HG03025 (cell line): ENCODE results near the gene GTF2F2.

ENCODE experiments used
- ATAC-seq: cut with Tn5 transposase; IDR thresholded peaks from one replicate; pipeline ENCODE4 v1.9.1; 2021; ENCODE audit warnings: mild to moderate bottlenecking, moderate library complexity; ENCODE audit not compliant: unreplicated experiment, low FRiP score

The GTF2F2 gene

DNA sequence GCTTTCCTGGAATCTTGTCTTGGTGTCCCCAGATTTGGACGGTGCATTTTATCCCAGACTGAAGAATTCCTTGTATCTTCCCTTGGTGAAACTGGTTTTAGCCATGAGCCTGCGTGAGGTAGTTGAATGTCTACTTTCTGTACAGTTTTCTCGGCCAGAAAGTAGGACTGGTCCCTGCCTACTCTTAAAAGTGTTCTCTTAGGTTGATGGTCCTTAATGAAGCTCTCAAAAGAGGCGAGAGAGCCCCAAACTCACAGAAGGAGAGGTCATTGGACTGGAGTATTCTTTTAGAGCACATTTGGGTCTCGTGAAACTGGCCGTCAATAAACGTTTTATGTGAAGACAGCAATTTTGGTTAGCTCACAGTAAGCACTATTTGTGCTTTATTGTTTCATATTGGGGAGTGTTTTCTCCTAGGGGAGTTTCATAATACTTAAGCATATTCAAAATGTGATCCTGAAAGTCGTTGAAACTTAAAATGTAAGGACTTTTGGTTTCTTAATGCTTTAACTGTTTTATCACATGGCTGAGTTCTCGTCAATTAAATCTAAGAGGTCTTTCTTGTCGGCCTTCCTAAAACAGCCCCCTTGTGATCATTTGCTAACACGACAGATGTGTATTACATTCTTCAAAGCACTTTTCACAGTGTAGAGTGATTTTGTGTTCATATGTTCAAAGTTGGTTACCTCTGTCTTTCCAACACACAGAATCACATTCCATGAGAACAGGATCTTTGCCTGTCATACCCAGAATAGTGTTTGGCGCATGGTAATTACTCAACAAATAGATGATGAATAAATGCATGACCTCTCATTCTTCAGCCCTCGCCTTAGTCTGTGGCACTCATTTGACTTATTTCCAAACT, 889 bp downstream of the GTF2F2 start:
- peak; percentile 9 for ATAC-seq

DNA sequence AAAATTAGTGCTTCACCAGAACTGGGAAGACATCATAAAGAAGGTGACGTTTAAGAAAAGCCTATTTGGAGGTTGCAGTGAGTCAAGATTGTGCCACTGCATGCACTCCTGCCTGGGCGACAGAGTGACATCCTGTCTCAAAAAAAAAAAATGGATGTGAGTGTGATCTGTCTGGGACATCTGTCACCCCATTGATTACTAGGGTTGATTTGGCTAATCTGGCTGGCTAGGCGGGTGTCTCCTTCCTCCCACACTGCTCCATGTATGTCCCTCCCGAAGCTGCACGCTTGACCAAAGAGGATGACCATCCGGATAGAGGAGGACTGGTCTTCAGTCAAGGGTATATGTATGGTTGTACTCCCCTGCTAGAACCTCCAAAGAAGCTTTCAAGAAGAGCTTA, 2.6 kb downstream of the GTF2F2 start:
- ATAC-seq, result no peak

DNA sequence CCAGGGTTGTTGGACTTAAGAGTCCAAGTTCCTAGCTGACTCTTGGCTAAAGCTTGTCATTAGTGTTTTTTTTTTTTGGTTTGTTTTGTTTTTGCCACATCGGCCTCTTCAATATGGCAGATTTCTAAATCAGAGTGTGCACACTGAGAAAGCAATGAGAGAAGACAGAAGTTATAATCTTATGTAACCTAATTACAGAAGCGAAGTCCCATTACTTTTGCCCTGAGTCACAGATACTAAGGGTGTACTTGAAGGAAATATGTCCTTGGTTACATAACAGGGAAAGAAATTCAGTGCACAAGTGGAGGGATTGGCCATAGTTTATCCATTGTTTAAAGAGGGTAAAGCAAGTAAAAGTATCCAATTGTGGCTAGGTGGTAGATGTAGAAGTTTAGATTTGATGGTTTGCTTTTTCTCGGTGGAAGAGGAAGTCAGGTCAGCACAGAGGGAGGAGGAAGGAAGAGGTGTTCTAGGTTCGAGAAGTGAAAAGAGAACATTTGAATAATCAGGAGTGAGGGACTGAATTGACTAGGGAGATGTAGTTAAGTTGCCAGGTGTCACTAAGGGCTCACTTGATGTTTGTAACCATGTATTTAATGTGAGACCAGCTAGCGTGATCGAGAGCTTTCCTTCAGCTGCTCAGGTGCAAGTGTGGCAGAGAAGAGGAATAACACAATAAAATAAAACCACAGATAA, 12.2 kb downstream of the GTF2F2 start:
- ATAC-seq, result peak; percentile 84

DNA sequence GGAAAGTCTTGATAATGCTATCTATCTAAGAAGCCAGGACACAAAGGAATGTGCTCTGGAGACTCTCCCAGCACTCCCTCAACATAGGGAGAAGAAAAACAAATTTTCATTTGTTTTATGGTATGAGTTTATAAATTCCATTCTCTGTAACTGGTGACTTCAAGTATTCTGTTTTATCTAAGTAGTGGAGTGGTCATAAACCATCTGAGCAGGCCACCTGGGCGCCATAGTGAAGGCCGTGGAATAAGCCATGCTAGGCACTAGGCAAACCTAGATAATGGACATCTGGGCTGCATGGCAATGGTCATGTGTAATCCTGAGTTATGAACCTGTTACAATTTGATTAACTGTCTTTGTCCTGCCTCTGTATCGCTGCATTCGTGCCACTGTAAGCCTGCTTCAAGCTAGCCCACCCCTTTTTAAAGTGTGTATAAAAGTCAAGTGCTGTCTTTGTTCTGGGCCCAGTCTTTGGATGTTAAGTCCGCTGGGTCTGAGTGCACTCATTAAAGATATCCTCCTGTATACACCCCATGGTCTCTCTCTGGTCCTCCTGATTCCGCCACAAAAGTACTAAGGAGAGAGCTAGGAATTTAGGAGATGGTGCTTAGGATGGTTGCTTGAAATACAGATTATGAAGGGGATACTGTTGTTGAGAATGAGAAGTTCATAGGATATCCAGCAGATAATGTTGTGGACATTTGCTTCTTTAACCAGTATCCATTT, 13.2 kb downstream of the GTF2F2 start:
- ATAC-seq, result no peak

DNA sequence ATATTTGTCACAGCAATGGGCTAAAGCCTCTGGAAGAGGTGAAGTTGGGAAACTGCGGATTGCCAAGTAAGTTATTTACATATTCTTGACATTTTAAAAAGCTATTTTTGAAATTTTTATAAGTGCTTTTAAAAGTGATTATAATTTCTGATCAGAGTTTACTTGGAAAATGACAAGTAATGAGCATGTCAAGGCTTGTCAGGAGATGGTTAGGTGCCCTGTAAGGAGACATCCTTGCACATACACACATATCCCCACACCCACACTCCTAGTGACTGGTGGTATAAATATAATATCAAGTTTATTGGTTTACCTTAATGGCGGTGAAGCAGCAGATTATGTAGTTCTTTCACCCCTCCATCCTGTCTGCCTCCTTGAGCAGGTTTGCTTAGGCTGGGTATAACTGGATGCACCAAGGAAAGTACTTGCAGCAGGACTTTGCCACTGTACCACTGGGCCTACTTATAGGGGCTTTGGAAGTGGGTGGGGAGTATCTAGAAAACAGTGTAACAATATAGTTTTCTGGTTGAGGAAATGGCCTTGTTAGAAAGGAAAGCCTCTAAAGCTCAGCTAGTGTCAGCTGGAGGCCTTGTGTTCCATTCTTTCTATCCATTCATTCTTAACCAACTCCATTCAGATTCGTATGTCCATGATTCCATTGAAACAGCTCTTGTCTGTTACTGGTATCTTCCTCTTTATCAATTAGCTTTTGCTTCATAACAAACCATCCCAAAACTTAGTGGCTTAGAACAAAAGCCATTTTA, 16.6 kb downstream of the GTF2F2 start:
- no peak for ATAC-seq

DNA sequence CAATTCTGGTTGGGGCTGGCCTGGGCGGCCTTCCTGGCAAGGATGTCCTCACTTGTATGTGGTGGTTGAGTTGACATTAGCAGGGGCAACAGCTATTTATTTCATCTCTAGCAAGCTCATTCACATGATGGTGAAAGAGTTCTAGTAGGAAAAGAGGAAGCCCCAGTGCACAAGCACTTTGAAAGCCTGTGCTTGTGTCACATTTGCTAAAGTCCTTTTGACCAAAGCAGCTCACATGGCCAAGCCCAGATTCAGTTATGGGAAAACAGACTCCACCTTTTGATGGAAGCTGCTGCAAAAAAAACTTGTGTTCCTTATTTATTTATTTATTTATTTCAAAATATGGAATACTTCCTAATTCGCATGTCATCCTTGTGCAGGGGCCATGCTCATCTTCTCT, 17.2 kb downstream of the GTF2F2 start:
- no peak for ATAC-seq

DNA sequence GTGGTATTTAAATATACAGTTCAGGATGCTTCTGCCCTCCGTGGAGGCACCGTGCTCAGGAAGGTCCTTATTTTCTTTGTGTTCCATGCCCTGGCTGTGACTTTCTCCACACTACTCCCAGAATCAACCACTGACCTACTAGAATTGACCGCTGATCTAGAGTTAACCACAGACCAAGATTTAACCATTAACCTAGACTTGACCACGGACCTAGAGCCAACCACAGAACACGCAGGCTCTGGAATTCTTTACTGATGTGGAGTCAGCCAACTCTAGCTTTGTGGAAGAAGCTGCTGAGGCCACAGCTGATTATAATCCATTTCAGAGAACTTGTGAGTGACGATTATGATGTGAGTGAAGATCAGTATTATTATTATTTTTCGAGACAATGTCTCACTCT, 18.0 kb downstream of the GTF2F2 start:
- ATAC-seq, result no peak

DNA sequence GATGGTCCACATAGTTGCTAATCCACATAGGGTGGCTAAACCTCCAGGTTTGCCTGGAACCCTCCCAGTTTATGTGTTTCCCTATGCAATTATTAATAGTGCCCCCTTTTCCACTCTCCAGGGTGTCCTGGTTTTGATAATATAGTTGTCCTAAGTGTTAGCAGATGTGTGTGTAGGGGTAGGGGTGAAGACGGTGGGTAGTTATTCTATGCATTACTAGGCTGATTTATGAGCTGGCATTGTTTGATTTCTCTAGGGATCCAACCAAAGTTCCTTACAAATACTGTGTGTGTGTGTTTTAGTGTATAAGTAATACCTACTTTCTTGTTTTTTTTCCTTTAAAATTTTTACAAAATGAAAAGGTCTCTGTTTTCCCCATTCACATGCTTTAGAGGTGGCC, 21.1 kb downstream of the GTF2F2 start:
- no peak for ATAC-seq

DNA sequence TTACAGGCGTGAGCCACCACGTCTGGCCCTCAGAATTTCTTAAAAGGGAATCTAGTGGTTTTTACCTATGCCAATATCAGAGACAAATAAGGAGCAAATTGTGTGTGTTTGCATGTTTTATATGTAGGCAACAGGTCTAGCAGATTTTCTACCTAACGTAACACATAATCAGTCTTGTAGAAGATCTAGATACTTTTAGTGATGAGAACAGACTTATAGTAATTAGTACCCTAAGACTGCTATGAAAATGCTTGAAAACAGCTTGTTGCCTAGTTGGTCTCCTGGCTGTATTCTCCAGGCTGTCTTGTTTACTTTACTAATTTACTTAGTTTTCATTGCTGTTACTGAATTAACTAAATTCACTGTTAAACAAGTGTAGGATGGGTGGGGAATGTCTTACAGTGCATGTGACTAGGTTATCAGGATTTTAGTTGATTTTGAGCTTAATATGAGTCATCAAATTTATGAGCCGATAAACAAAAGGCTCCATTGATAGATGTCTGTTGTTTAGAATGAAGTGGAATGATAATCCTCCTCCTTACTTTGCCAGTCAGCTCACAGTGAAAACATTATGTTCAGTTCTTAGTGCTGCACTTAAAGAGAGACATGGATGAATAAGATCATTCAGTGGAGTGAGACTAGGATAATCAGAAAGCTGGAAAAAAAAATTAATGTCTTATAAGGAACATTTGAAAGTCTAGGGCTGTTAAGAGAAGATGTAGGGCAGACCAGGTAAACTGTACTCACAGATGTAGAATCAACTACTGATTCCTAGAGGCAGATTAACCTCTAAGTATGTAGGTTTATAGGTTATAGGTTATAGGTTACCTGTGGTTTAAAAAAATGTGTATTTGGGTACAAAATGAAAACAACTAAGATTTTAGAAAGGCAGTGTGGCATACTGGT, 22.4 kb downstream of the GTF2F2 start:
- ATAC-seq, result no peak

DNA sequence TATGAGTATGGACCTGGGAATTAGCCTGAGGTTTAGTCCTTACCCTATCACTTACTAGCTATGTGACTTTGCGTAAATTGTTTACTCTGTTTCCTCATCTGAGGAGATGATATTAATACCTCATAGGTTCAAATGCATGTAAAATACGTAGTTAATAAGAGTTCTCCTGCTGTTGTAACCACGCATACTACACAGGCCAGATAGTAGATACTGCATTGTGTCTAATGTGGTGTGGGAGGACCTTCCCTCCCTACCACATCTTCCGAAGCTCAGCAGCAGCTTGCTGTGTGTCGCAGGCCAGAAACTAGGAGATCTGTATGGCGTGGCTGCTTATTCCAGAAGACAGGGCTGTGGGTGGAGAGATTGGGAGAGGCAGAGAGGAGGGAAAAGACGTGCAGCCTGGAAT, 23.0 kb downstream of the GTF2F2 start:
- ATAC-seq, result no peak

DNA sequence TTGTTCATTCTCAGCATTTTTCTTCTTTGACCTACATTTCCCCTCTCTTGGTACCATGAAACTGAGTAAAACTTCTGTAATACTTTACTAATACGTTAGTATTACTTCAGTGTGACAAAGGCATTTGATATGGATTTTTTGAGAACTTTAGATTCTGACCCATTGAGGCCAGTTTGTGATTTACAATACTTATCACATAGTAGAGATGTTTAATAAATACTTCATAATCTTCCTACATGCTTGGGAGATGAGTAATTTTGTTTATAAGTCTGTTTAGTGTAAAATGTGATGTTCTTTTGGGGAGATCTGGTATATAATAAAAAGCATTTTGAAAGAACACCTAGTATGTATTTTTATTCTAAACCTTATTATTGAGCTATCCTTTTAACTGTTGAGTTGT, 29.7 kb downstream of the GTF2F2 start:
- ATAC-seq, result no peak

DNA sequence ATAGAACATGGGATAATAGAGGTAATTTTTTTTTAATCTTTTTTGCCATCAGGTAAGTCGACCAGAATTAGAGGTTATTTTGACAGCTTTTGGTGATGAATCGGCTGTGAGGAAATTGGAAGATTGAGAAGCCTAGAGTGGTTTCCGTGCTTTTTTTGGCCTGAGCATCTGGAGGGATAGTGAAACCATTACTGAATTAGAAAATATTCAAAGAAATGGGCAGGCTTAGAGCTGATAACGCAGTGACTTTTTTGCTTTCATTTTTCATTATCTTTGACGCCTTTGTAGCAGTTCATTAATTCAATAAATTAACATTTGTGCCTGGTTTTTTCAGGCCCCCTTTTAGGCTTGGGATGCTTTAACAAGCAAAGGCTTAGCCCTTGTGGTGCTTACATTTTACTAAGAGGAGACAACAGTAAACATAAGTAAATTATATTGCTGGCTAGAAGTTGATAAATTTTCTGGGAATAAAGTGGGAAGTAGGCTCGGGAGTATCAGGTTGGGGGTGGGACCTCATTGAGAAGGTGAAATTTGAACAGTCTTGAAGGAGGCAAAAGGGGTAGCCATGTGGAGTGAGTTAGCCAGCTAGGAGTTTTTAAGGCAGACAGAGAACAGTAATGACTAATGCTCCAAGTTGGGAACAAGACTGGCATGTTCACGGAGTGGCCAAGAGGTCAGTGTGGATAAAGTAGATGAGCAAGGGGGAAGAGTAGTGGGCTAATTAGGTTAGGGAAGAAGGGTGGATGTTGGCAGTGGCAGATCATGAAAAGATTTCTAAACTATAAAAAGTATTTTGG, 36.5 kb downstream of the GTF2F2 start:
- no peak for ATAC-seq

DNA sequence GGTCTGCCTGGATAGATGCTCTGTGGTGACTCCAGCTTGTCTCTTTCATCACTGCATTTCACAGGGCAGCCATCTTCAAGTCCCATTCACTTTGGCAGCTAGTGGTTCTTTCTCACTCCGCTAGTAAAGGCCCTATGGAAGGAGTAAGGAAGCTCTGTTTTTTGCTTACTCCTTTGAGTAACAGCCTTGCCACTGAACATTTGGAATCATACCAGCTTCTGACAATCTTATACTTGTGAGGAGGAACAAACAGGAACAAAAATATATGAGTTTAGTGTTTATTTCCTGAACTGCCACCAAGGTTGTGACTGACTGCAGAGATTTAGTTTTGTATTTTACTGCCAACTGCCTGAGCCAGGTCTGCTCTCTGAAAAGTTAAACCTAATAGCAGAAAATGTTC, 41.9 kb downstream of the GTF2F2 start:
- ATAC-seq, result no peak

DNA sequence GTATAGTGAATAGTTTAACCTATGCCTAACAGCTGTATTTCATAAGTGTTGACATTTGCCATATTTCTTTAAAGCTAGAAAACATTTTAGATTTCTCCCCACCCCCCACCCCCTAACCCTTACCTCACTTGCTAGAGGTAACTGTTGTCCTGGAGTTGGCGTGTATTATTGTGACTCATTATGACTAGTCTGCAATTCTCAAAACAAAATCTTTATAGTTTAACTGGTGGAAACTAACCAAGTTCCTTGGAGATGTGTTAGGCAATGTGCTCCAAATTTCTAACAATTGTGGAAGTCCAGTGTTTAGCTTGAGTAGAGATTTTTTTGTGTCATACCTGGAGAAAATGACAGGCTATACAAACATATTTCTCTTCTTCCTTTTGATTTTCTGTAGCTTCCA, 42.5 kb downstream of the GTF2F2 start:
- no peak for ATAC-seq

DNA sequence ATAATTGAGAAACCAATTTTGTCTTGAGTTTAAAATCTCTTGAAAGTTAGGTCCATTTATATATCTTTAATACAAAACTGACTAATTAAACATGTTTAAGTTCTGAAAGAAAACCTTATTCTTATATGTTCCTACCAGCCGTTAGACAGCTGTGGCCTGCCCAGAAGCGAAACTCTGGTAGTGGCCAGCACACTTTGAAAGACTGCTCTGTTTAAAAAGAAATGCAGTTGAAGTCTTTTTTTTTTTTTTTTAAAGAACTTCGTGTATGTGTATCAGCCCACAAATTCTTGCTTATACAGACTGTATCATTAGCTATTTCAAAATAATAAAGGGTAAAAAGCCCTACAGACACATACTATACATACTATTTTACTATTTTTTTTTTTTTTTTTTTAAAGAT, 46.5 kb downstream of the GTF2F2 start:
- ATAC-seq, result no peak

DNA sequence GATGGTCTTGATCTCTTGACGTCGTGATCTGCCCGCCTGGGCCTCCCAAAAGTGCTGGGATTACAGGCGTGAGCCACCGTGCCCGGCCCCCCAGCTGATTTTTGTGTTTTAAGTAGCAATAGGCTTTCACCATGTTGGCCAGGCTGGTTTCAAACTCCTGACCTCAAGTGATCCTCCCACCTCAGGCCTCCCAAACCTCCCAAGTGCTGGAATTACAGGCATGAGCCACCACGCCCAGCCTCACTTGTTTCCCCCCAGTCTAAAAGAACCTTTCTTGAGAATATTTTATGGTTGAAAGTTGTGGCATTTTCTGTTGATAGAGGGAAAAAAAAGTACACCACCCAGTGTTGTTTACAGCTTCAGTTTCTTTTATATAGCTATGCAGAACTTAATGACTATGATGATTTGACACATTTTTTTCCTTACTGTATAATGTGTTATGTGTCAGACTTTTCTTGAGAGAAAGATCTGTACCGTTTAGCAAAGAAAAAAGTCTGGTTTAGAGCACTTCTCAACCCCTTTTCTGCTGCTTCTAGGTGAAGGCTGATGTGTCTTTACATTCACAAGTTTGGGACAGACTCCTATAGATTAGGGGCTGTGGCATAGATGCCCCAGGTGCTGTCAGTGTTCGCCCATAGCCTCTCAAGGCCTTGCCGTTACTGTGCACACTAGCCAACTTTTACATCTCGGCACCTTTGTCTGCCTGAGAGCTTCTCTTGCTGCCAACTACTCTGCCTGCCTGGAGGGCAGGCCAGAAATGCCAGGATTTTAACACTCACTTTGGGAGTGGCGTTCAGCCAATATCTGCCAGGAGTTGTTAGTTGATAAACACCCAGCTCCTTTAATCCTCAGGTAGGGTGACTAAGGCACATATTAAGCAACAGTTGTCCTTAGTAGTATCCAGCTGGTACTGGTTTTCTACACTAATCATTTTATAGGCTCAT, 47.6 kb downstream of the GTF2F2 start:
- ATAC-seq, result no peak

DNA sequence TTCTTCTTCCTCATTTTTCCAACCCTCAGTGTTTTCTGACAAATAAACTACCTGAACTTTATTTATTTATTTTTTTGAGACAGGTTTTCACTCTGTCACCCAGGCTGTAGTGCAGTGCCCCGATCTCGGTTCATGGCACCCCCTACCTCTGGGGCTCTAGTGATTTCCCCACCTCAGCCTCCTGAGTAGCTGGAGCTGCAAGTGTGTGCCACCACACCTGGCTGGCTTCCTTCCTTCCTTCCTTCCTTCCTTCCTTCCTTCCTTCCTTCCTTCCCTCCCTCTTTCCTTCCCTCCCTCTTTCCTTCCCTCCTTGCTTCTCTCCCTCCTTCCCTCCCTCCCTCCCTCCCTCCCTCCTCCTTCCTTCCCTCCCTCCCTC, 48.2 kb downstream of the GTF2F2 start:
- no peak for ATAC-seq

DNA sequence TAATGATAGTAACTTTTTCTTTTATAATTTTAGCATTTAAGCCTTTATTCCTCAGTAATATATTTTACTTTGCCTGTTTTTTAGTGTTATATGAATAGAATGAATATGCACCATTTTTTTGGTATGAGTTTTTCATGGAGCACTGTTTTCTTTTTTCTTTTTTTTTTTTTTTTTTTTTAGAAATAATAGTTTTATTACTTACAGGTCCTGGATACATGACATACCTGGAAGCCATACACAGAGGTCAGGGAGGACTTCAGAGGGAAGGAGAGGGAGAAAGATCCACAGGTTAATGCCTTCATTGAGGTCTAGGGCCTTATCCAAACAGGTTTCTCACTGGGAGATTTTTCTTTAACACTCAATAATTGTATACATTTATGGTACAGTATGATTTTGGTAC, 54.2 kb downstream of the GTF2F2 start:
- no peak for ATAC-seq
